ENCODE results near the gene TASOR.
A peak's percentile ranks its signal among the peaks of the same experiment; 100 is the strongest.
"Not testable (repeated sequence)": the region's sequence is repeated elsewhere in the genome, so short reads cannot be mapped to it uniquely, and the experiment has no call there.

TASOR gene

DNA sequence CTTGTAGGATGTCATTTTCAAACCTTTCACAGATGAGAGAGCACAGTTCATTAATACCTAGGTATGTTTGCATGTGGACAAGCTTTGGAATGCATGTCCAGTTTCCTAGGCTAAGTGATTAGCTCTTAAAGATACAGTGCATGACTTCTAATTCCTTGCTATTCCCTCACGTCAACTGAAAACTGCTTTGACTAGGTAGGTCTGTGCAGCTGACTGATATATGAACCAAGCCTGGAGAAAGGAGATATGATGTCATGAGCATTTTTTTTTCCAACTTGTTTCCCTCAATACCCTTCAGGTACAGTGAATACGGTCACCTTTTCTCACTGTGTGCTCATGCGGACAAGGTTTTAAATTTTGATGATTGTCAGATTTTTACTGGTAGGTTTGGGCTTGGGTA lies 41.6 kb upstream of the TASOR start:
- ChIA-PET POLR2A (interaction anchor here (0.6 kb wide), 1 partner anchor 485 kb away, joined by 4 read pairs; no protein-coding TSS in a partner anchor), CTCF (interaction anchor here (0.9 to 1.0 kb wide), 2 partner anchors 264 to 267 kb away, joined by 3 read pairs; no protein-coding TSS in a partner anchor)

DNA sequence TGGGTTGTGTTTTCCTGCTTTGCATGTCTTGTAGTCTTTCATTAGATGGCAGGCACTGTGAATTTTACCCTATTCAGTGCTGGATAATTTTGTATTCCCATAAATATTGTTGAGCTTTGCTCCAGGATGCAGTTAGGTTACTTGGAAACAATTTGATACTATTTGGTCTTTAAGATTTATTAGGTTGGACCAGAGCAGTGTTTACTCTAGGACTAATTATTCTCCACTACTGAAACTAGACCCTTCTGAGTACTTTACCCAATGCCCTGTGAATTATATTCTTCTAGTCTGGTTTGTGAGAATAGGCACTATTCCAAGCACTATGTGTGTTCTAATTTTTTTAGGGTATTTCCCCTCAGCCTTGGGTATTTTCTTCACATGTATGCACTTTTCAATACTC lies 37.8 kb upstream of the TASOR start:
- Histone ChIP-seq H3K4me1 (ENCODE audit: control insufficient read depth, insufficient read depth, low read length) (no peaks in the 10 kb centered on the region), H3K9me3 (ENCODE audit: control insufficient read depth, insufficient read depth, low read depth, low read length) (no peaks in the 10 kb centered on the region), H3K27ac (ENCODE audit: extremely low read depth, low read depth, low read length) (no peak overlapping the region), H3K36me3 (ENCODE audit: control insufficient read depth in 2 of 2, insufficient read depth in 1 of 2, low read length in 2 of 2) (no peaks in the 10 kb centered on the region), H3K4me3 (ENCODE audit: low read depth, low read length) (no peak overlapping the region)
- ChIA-PET POLR2A (no interaction called here), CTCF (interaction anchor here (1.6 kb wide), 1 partner anchor 79 kb away, joined by 4 read pairs; no protein-coding TSS in a partner anchor)
- no peak for TF ChIP-seq ZNF202 (tag by site-specific recombination; IDR thresholded peaks at IDR 0.05; ENCODE audit: borderline replicate concordance)
- TF ChIP-seq, protein P1, sequence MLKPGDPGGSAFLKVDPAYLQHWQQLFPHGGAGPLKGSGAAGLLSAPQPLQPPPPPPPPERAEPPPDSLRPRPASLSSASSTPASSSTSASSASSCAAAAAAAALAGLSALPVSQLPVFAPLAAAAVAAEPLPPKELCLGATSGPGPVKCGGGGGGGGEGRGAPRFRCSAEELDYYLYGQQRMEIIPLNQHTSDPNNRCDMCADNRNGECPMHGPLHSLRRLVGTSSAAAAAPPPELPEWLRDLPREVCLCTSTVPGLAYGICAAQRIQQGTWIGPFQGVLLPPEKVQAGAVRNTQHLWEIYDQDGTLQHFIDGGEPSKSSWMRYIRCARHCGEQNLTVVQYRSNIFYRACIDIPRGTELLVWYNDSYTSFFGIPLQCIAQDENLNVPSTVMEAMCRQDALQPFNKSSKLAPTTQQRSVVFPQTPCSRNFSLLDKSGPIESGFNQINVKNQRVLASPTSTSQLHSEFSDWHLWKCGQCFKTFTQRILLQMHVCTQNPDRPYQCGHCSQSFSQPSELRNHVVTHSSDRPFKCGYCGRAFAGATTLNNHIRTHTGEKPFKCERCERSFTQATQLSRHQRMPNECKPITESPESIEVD (tag by site-specific recombination; IDR thresholded peaks at IDR 0.05) = peak; percentile 43; the same call in 1 of the 2 replicates

More for the DNA sequence above, 41.6 kb upstream of the TASOR start:
- Histone ChIP-seq H3K36me3 (ENCODE audit: control insufficient read depth in 2 of 2, insufficient read depth in 1 of 2, low read length in 2 of 2) (peaks cover 6 to 33% of the 10 kb centered on the region in 2 experiments; a peak in 2 of 3 replicates), H3K4me3 (ENCODE audit: low read depth, low read length) (no peak overlapping the region), H3K27ac (ENCODE audit: extremely low read depth, low read depth, low read length) (no peak overlapping the region), H3K4me1 (ENCODE audit: control insufficient read depth, insufficient read depth, low read length) (no peaks in the 10 kb centered on the region), H3K9me3 (ENCODE audit: control insufficient read depth, insufficient read depth, low read depth, low read length) (no peaks in the 10 kb centered on the region)
- no peak for TF ChIP-seq ZNF366 (tag by site-specific recombination; conservative IDR thresholded peaks at IDR 0.05)
- TF ChIP-seq, protein P2, sequence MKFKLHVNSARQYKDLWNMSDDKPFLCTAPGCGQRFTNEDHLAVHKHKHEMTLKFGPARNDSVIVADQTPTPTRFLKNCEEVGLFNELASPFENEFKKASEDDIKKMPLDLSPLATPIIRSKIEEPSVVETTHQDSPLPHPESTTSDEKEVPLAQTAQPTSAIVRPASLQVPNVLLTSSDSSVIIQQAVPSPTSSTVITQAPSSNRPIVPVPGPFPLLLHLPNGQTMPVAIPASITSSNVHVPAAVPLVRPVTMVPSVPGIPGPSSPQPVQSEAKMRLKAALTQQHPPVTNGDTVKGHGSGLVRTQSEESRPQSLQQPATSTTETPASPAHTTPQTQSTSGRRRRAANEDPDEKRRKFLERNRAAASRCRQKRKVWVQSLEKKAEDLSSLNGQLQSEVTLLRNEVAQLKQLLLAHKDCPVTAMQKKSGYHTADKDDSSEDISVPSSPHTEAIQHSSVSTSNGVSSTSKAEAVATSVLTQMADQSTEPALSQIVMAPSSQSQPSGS (tag by site-specific recombination; IDR thresholded peaks at IDR 0.05; ENCODE audit: low read depth) = no peak

DNA sequence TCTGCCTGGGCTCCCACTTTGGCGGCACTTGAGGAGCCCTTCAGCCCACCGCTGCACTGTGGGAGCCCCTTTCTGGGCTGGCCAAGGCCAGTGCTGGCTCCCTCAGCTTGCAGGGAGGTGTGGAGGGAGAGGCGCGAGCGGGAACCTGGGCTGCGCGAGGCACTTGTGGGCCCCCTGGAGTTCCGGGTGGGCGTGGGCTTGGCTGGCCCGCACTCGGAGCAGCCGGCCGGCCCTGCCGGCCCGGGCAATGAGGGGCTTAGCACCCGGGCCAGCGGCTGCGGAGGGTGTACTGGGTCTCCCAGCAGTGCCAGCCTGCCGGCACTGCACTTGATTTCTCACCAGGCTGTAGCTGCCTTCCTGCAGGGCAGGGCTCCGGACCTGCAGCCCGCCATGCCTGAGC lies 35.7 kb upstream of the TASOR start:
- H3K27ac ChIP-seq (ENCODE audit: extremely low read depth, low read depth, low read length); H3K4me1 ChIP-seq (ENCODE audit: control insufficient read depth, insufficient read depth, low read length); CTCF ChIA-PET; H3K9me3 ChIP-seq (ENCODE audit: control insufficient read depth, insufficient read depth, low read depth, low read length); POLR2A ChIA-PET; H3K36me3 ChIP-seq (ENCODE audit: control insufficient read depth in 2 of 2, insufficient read depth in 1 of 2, low read length in 2 of 2); H3K4me3 ChIP-seq (ENCODE audit: low read depth, low read length): not testable (repeated sequence)

DNA sequence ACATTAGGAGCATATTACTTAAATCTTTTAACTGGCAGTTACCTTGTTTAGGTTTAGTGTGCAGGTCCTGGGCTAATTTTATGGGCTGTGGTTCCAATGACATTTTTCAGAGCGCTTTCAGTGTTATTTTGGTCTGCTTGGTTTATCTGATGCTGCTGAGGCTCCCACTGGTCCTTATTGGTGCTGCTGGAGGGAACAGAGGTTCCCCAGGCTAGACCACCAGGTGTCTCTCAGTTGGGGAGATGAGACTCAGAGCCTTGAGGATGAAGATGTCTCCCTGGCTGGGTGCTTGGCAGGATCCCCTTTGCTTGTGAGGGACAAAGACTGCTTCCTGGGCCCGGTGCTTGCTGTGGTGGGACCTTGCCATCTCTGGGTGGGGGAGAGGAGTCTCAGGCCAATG lies 28.3 kb upstream of the TASOR start:
- no peaks in the 10 kb centered on the region for H3K4me1 ChIP-seq (ENCODE audit: control insufficient read depth, insufficient read depth, low read length)
- no peaks in the 10 kb centered on the region for H3K9me3 ChIP-seq (ENCODE audit: control insufficient read depth, insufficient read depth, low read depth, low read length)
- no peaks in the 10 kb centered on the region for H3K36me3 ChIP-seq (ENCODE audit: control insufficient read depth in 2 of 2, insufficient read depth in 1 of 2, low read length in 2 of 2)
- POLR2A ChIA-PET = interaction anchor here (1.0 kb wide), 1 partner anchor 90 kb away, joined by 3 read pairs; the partner anchor contains the start of gene ARHGEF3
- no peak overlapping the region for H3K4me3 ChIP-seq (ENCODE audit: low read depth, low read length)
- CTCF ChIA-PET = interaction anchor here (0.6 kb wide), 1 partner anchor 9 kb away, joined by 3 read pairs; no protein-coding TSS in a partner anchor
- no peak overlapping the region for H3K27ac ChIP-seq (ENCODE audit: extremely low read depth, low read depth, low read length)
- TF ChIP-seq ZEB2 (tag by site-specific recombination; IDR thresholded peaks at IDR 0.05) (no peak), ZNF529 (tag by site-specific recombination; IDR thresholded peaks at IDR 0.05; ENCODE audit: insufficient replicate concordance) (no peak), ZNF626 (tag by site-specific recombination; IDR thresholded peaks at IDR 0.05) (no peak), ZNF426 (tag by site-specific recombination; IDR thresholded peaks at IDR 0.05) (no peak), ZNF266 (tag by site-specific recombination; IDR thresholded peaks at IDR 0.05; ENCODE audit: low read depth) (no peak), ZBTB20 (tag by site-specific recombination; IDR thresholded peaks at IDR 0.05) (no peak), ZBTB7A (tag by site-specific recombination; IDR thresholded peaks at IDR 0.05; ENCODE audit: low read depth) (no peak), ZNF239 (tag by site-specific recombination; IDR thresholded peaks at IDR 0.05) (no peak), YY2 (tag by site-specific recombination; IDR thresholded peaks at IDR 0.05) (no peak), ZNF837 (tag by site-specific recombination; IDR thresholded peaks at IDR 0.05) (no peak), ZNF701 (tag by site-specific recombination; IDR thresholded peaks at IDR 0.05) (no peak)
- TF ChIP-seq, protein P3, sequence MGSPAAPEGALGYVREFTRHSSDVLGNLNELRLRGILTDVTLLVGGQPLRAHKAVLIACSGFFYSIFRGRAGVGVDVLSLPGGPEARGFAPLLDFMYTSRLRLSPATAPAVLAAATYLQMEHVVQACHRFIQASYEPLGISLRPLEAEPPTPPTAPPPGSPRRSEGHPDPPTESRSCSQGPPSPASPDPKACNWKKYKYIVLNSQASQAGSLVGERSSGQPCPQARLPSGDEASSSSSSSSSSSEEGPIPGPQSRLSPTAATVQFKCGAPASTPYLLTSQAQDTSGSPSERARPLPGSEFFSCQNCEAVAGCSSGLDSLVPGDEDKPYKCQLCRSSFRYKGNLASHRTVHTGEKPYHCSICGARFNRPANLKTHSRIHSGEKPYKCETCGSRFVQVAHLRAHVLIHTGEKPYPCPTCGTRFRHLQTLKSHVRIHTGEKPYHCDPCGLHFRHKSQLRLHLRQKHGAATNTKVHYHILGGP (tag by site-specific recombination; IDR thresholded peaks at IDR 0.05) = no peak

DNA sequence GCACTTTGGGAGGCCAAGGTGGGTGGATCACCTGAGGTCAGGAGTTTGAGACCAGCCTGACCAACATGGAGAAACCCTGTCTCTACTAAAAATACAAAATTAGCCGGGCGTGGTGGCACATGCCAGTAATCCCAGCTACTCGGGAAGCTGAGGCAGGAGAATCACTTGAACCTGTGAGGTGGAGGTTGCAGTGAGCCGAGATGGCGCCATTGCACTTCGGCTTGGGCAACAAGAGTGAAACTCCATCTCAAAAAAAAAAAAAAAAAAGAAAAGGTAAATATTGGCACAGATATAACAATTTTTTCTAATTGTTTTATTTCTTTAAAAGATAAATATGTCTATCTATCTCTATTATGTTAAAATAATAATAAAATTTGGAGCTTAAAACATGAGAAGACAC lies 24.3 kb upstream of the TASOR start:
- POLR2A ChIA-PET; H3K9me3 ChIP-seq (ENCODE audit: control insufficient read depth, insufficient read depth, low read depth, low read length); H3K4me1 ChIP-seq (ENCODE audit: control insufficient read depth, insufficient read depth, low read length); H3K36me3 ChIP-seq (ENCODE audit: control insufficient read depth in 2 of 2, insufficient read depth in 1 of 2, low read length in 2 of 2); H3K4me3 ChIP-seq (ENCODE audit: low read depth, low read length); CTCF ChIA-PET; H3K27ac ChIP-seq (ENCODE audit: extremely low read depth, low read depth, low read length): not testable (repeated sequence)

All from HEK293 (cell line).